HG02610 (cell line): ENCODE measurements around the gene DIP2A.
"Not testable (repeated sequence)": the region's sequence is repeated elsewhere in the genome, so short reads cannot be mapped to it uniquely, and the experiment has no call there.

Experiments
- ATAC-seq: cut with Tn5 transposase; IDR thresholded peaks from one replicate; pipeline ENCODE4 v1.9.1; 2021; ENCODE audit warnings: mild to moderate bottlenecking, moderate library complexity; ENCODE audit not compliant: unreplicated experiment

The DIP2A gene

GRCh38 chr21:46553993-46554392 is 95.3 kb downstream of the DIP2A start:
- no peak for ATAC-seq

GRCh38 chr21:46554431-46555224 is 95.9 kb downstream of the DIP2A start:
- ATAC-seq: no peak

- no peak for ATAC-seq
Observed at GRCh38 chr21:46555225-46555617, 96.5 kb downstream of the DIP2A start.

- no peak for ATAC-seq
Observed at GRCh38 chr21:46555678-46556077, 97.0 kb downstream of the DIP2A start.

GRCh38 chr21:46556802-46557201 is 98.1 kb downstream of the DIP2A start:
- no peak for ATAC-seq

- ATAC-seq: no peak
Observed at GRCh38 chr21:46557469-46557868, 98.8 kb downstream of the DIP2A start.

GRCh38 chr21:46557919-46558392 is 99.3 kb downstream of the DIP2A start:
- no peak for ATAC-seq

- ATAC-seq: peak; percentile 44
Observed at GRCh38 chr21:46559291-46559983, 100.7 kb downstream of the DIP2A start.

- ATAC-seq: no peak
Observed at GRCh38 chr21:46560568-46561444, 102.1 kb downstream of the DIP2A start.

GRCh38 chr21:46561445-46562090 is 102.9 kb downstream of the DIP2A start:
- ATAC-seq: no peak

- no peak for ATAC-seq
Observed at GRCh38 chr21:46562472-46562871, 103.8 kb downstream of the DIP2A start.

GRCh38 chr21:46562964-46563607 is 104.4 kb downstream of the DIP2A start:
- no peak for ATAC-seq

- no peak for ATAC-seq
Observed at GRCh38 chr21:46564391-46564790, 105.7 kb downstream of the DIP2A start.

GRCh38 chr21:46567348-46567747 is 108.7 kb downstream of the DIP2A start:
- no peak for ATAC-seq

GRCh38 chr21:46568562-46568961 is 109.9 kb downstream of the DIP2A start:
- ATAC-seq: no peak

GRCh38 chr21:46569081-46569480 is 110.4 kb downstream of the DIP2A start:
- no peak for ATAC-seq

- ATAC-seq: no peak
Observed at GRCh38 chr21:46570119-46570518, 111.4 kb downstream of the DIP2A start.

- no peak for ATAC-seq
Observed at GRCh38 chr21:46570631-46571030, 111.9 kb downstream of the DIP2A start.

GRCh38 chr21:46572850-46573249 is 114.2 kb downstream of the DIP2A start:
- ATAC-seq: no peak

GRCh38 chr21:46577786-46578185 is 119.1 kb downstream of the DIP2A start:
- ATAC-seq: not testable (repeated sequence)
